GM18858 (cell line): ENCODE data around the gene FANCD2OS.
"Not testable (repeated sequence)": the region's sequence is repeated elsewhere in the genome, so short reads cannot be mapped to it uniquely, and the experiment has no call there.

Experiments
- ATAC-seq: cut with Tn5 transposase; IDR thresholded peaks from one replicate; pipeline ENCODE4 v1.9.1; 2021; ENCODE audit not compliant: unreplicated experiment

FANCD2OS gene

DNA sequence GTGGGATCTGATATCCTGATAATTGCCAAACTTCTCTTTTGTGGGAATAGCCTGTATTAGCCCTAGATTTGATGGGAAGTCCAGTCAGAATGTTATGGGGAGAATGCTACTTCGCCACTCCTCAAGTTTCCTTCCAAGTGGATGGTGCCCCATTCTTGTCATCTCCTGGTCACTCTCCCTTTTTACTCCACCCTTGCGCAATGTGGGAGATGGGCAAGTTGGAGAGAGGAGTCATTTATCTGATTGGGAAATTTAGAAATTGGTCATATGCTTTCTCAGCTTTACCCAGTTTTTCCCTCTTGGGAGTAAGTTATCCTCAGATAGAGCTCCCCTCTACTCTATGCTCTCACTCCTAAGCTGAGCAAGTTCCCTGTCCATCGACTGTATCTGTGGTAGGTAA, 14.4 kb downstream of the FANCD2OS start:
- ATAC-seq, result no peak

- ATAC-seq, result not testable (repeated sequence)
These were observed 16.7 kb downstream of the FANCD2OS start for GRCh38 chr3:10091387-10091786.

DNA sequence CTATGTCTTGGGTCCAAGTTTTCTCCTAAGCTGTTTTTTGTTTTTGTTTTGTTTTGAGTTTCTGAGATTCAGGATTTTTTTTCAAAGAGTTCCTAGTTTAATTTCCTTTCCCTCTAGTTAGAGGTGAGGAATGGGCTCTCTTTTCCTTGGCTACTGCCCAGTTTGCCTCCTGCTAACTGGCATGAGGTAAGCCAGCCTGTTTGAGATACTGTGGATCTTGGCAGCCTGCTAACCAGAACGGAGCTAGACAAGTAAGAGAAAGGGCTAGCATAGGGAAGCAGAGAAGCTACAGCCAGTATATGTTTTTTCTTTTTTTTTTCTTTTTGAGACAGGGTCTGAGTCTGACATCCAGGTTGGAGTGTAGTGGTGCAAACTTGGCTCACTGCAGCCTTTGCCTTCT, 17.3 kb downstream of the FANCD2OS start:
- ATAC-seq, result not testable (repeated sequence)

DNA sequence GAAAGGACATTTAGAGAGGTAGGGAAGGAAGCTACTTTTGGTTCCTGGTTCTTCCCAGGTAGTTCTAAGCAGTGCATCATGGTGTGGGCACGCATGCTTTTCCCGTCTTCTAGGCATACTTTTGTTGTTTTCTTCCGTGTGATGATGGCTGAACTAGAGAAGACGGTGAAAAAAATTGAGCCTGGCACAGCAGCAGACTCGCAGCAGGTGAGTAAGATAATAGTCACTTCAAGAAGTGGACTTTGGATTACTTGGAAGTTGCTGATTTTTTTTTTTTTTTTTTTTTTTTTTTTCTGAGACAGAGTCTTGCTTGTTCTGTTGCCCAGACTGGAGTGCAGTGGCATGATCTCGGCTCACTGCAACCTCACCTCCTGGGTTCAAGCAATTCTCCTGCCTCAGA, 17.9 kb downstream of the FANCD2OS start:
- no peak for ATAC-seq

DNA sequence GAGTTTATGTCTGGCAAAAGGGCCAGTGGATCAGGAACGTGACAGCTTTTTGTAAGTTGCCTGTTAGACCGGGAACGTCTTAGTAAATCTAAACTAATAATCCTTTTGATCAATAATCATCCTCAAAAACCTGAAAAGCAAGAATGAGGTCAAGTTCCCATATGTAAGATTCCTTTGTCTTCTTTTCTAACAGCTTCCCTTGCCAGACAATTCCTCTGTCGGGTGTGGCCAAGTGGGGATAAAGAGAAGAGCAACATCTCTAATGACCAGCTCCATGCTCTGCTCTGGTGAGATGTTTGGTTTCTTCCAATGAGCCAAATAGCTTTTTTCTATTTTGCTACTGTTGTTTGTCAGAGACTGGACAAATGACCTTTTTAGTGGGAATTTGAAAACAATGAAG, 19.8 kb downstream of the FANCD2OS start:
- no peak for ATAC-seq

GRCh38 chr3:10085738-10086137, 22.3 kb downstream of the FANCD2OS start:
- ATAC-seq, result no peak

GRCh38 chr3:10081871-10082270, 26.2 kb downstream of the FANCD2OS start:
- ATAC-seq, result no peak

DNA sequence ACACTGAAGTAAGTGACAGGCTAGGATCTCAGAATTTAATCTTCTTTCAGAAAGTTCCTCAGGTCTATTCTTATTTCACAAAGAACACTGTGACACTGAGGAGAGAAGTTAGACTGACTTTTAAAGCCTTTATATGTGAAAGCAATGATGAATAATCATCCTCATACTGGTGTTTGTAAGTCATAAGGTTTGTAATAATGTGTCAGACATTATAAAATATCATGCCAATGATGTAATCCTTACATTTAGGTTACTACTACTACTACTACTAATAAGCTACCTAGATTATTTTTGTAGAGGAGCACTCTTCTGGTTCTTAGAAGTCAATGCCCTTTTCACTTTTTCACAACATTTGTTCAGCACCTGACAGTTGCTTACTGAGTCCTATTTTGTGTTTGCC, 33.4 kb downstream of the FANCD2OS start:
- ATAC-seq, result no peak

DNA sequence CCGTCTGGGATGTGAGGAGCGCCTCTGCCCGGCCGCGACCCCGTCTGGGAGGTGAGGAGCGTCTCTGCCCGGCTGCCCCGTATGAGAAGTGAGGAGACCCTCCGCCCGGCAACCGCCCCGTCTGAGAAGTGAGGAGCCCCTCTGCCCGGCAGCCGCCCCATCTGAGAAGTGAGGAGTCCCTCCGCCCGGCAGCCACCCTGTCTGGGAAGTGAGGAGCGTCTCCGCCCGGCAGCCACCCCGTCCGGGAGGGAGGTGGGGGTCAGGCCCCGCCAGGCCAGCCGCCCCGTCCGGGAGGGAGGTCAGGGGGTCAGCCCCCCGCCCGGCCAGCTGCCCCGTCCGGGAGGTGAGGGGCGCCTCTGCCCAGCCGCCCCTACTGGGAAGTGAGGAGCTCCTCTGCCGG, 38.0 kb downstream of the FANCD2OS start:
- not testable (repeated sequence) for ATAC-seq

GRCh38 chr3:10055097-10055496, 53.0 kb downstream of the FANCD2OS start:
- no peak for ATAC-seq
